Measurements from ENCODE around the gene TKT.
A peak's percentile ranks its signal among the peaks of the same experiment; 100 is the strongest.

TKT gene

GRCh38 chr3:53216723-53217122, 39.1 kb downstream of the TKT start:
- no peaks in the 10 kb centered on the region for H3K27me3 ChIP-seq (ENCODE audit: insufficient read depth, poor library complexity, severe bottlenecking)
- DNase-seq (ENCODE audit: low read depth in 1 of 2, low spot score in 1 of 2): peak in 1 of 2 experiments; percentile 70
- peak overlapping the region; percentile 13; the same call in 1 of the 2 replicates for H3K27ac ChIP-seq (replicated peaks)
- TF ChIP-seq GABPA (IDR thresholded peaks at IDR 0.05; ENCODE audit: low read depth) (peak; percentile 29; the same call in 1 of the 2 replicates), SPI1 (IDR thresholded peaks at IDR 0.05; ENCODE audit: borderline replicate concordance, low read depth) (peak; percentile 84), POLR2AphosphoS5 (IDR thresholded peaks at IDR 0.05; ENCODE audit: low read depth) (no peak)
- H3K4me3 ChIP-seq (replicated peaks; ENCODE audit: insufficient read depth, low read length): no peak overlapping the region

- no peaks in the 10 kb centered on the region for H3K27me3 ChIP-seq (ENCODE audit: insufficient read depth, poor library complexity, severe bottlenecking)
- TF ChIP-seq GABPA (IDR thresholded peaks at IDR 0.05; ENCODE audit: low read depth) (no peak), REST (IDR thresholded peaks at IDR 0.05; ENCODE audit: insufficient replicate concordance, low read depth) (no peak)
Observed at GRCh38 chr3:53215816-53216215, 40.0 kb downstream of the TKT start.

GRCh38 chr3:53213276-53213675, 42.5 kb downstream of the TKT start:
- DNase-seq (ENCODE audit: low read depth in 1 of 2, low spot score in 1 of 2): no peak
- no peak overlapping the region for H3K27ac ChIP-seq (replicated peaks)
- no peak for TF ChIP-seq POLR2AphosphoS5 (IDR thresholded peaks at IDR 0.05; ENCODE audit: low read depth)
- no peak for TF ChIP-seq REST (IDR thresholded peaks at IDR 0.05; ENCODE audit: insufficient replicate concordance, low read depth)
- TF ChIP-seq CTCF (IDR thresholded peaks at IDR 0.05; ENCODE audit: insufficient read depth, low read length): no peak
- TF ChIP-seq GABPA (IDR thresholded peaks at IDR 0.05; ENCODE audit: low read depth): no peak
- no peak for TF ChIP-seq SPI1 (IDR thresholded peaks at IDR 0.05; ENCODE audit: borderline replicate concordance, low read depth)
- H3K27me3 ChIP-seq (ENCODE audit: insufficient read depth, poor library complexity, severe bottlenecking): no peaks in the 10 kb centered on the region
- no peak overlapping the region for H3K4me3 ChIP-seq (replicated peaks; ENCODE audit: insufficient read depth, low read length)

More at GRCh38 chr3:53215816-53216215, 40.0 kb downstream of the TKT start:
- no peak overlapping the region for H3K4me3 ChIP-seq (replicated peaks; ENCODE audit: insufficient read depth, low read length)
- no peak for DNase-seq (ENCODE audit: low read depth in 1 of 2, low spot score in 1 of 2)
- H3K27ac ChIP-seq (replicated peaks): no peak overlapping the region

GRCh38 chr3:53211706-53212702, 43.8 kb downstream of the TKT start:
- no peak for DNase-seq (ENCODE audit: low read depth in 1 of 2, low spot score in 1 of 2)
- TF ChIP-seq REST (IDR thresholded peaks at IDR 0.05; ENCODE audit: insufficient replicate concordance, low read depth) (no peak), CTCF (IDR thresholded peaks at IDR 0.05; ENCODE audit: insufficient read depth, low read length) (no peak), SPI1 (IDR thresholded peaks at IDR 0.05; ENCODE audit: borderline replicate concordance, low read depth) (peak; percentile 76), POLR2AphosphoS5 (IDR thresholded peaks at IDR 0.05; ENCODE audit: low read depth) (no peak), GABPA (IDR thresholded peaks at IDR 0.05; ENCODE audit: low read depth) (no peak)
- Histone ChIP-seq H3K27me3 (ENCODE audit: insufficient read depth, poor library complexity, severe bottlenecking) (no peaks in the 10 kb centered on the region), H3K27ac (replicated peaks) (0 out of 2 replicates have a peak overlapping the region, but pooled peaks have one; percentile 12), H3K4me3 (replicated peaks; ENCODE audit: insufficient read depth, low read length) (no peak overlapping the region)

All from HL-60 (cell line).